Activated CD4-positive, CD25-positive, alpha-beta regulatory T cell treated with anti-CD3 and anti-CD28 coated beads, Interleukin-2, amount 50 U/mL, for 24 hours (primary cell): ENCODE results near the gene L3HYPDH.

Source experiments
- ATAC-seq, 2 donors: fragments of 150-1000 bp; cut with Tn5 transposase; one replicate each; pipeline ENCODE4 v1.10.0; 2021; ENCODE audit warnings: mild to moderate bottlenecking in 1 of 2, moderate library complexity in 1 of 2

Gene L3HYPDH

DNA sequence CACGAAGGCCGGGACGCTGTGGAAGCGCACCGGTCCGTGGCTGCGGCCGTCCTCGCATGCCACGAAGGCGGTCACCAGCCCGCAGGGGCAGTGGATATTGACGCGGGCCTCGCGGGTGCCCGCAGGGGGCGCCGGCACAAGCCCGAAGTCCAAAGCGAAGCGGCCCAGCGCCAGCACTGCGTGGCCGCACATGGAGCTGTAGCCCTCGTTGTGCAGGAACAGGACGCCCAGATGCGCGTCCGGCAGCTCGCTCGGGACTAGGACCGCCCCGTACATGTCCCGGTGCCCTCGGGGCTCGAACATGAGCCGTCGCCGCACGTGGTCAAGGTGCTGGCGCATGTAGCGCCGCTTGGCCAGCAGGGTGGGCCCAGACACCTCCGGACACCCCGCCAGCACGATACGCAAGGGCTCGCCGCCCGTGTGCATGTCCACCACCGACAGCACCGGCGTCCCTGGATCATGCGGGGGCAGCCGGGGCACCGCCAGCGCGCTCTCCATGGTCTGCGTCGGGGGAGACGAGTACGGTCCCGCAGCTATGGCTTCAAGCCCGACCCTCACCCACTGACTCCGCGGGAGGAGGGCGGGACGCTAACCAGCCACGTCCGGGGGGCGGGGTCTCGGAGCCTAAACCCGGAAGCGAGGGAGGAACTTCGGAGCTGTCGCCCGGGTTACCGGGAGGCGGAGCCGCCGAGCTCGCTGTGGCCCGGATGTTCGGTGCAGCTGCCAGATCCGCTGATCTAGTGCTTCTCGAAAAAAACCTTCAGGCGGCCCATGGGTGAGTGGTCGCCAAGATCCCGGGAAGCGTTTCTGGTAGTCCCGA, at the start of gene L3HYPDH, which contains the start of gene JKAMP:
L3HYPDH (minus strand) TSS at position 590 of the 820 bp plus-strand sequence; CDS start at position 498, 92 bp downstream.
JKAMP (plus strand) TSS at position 699 of the 820 bp plus-strand sequence; CDS start at position 772, 73 bp downstream.
- peak; percentile 94 to 95 for ATAC-seq

- ATAC-seq: no peak
Observed at GRCh38 chr14:59532419-59532818, 48.2 kb upstream of the L3HYPDH start.

DNA sequence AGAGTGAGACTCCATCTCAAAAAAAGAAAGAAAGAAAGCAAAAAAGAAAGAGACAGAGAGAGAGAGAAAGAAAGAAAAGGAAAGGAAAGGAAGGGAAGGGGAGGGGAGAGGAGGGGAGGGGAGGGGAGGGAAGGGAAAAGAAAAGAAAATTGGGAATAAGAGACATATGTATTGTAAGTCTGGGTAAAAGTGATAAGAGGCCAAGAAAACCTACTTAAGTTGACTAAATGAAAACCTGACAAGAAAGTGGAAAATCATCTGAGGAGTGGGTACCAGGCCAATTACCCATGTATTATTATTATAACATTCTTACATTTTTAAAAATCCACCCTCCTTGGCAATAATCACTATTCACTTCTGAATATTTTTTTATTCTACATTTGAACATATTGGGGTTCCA, 46.1 kb upstream of the L3HYPDH start:
- no peak for ATAC-seq

GRCh38 chr14:59529189-59529588, 45.0 kb upstream of the L3HYPDH start:
- ATAC-seq: no peak

GRCh38 chr14:59520224-59520623, 36.0 kb upstream of the L3HYPDH start:
- ATAC-seq: no peak

- no peak for ATAC-seq
Observed at GRCh38 chr14:59511916-59512575, 27.8 kb upstream of the L3HYPDH start.

DNA sequence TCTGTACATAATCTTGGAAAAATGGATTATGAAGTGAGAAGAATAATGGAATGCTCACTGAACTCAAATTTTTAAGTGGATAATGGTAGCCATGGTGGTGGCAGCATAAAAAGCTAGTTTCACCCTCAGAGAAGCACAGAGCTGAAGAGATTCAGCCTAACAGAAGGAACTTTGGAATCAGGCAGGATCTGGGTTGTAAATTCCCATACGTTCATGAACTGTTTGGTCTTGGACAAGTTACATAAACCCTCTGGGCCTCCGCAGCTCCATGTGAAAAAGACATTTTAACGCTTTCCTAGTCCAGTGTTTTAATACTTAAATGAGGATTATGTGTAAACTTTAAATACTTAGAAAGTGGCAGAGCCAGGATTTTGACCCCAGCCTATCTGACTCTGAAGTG, 26.8 kb upstream of the L3HYPDH start:
- ATAC-seq: no peak

DNA sequence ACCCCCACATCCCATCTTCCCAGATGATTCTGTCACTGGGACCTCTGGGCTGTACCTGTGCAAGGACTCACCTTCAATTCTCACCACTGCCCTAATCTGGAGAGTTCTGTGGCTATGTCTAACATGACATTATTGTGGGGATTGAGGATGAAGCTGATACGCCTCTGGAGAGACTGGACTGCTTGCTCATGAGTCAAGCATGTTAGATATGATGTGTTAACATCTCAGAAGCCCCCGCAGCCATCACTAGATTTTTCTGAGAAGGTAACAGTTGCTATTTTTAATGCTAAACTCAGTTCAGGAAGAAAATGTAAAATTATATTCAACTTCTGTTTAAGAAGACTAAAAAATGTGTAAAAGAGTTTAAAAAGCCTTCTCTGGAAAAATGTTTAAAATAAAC, 25.8 kb upstream of the L3HYPDH start:
- no peak for ATAC-seq

- no peak for ATAC-seq
Observed at GRCh38 chr14:59509101-59509500, 24.9 kb upstream of the L3HYPDH start.

- no peak for ATAC-seq
Observed at GRCh38 chr14:59507752-59508103, 23.5 kb upstream of the L3HYPDH start.

DNA sequence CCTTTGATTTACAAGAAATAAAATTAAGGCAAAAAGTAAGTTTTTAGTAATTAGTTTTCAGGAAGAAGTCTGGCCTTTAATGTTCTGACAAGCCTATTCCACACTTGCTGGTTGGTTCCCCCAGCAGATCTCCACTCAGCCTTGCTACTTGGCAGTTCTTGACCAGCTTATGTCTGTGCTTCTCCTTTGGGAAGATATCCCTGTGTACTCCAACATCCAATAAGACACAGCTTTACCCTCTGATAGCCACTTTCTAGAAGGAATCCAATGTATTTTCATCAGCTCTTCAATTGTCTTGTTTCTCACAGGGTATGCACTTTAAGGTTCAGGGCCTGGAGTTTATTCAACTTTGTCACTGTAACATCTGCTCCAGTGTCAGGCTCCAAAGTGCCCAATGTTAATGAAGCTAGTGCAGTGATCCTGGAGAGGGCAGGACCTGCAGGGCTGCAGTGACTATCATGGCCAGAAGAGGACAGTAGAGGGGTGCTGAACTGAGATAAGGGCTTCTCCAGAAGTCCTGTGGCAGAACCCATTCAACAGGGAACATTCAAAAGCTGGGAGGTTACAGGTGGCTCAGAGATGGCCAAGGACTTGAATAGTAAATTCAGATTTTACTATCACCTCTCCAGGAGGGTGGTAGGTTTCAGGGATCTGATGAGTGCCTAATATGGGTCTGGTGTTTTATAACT, 23.0 kb upstream of the L3HYPDH start:
- no peak for ATAC-seq

- no peak for ATAC-seq
Observed at GRCh38 chr14:59503256-59503655, 19.0 kb upstream of the L3HYPDH start.

- no peak for ATAC-seq
Observed at GRCh38 chr14:59500732-59501131, 16.5 kb upstream of the L3HYPDH start.

GRCh38 chr14:59492384-59492783, 8.2 kb upstream of the L3HYPDH start:
- no peak for ATAC-seq

GRCh38 chr14:59490756-59491155, 6.5 kb upstream of the L3HYPDH start:
- ATAC-seq: no peak

DNA sequence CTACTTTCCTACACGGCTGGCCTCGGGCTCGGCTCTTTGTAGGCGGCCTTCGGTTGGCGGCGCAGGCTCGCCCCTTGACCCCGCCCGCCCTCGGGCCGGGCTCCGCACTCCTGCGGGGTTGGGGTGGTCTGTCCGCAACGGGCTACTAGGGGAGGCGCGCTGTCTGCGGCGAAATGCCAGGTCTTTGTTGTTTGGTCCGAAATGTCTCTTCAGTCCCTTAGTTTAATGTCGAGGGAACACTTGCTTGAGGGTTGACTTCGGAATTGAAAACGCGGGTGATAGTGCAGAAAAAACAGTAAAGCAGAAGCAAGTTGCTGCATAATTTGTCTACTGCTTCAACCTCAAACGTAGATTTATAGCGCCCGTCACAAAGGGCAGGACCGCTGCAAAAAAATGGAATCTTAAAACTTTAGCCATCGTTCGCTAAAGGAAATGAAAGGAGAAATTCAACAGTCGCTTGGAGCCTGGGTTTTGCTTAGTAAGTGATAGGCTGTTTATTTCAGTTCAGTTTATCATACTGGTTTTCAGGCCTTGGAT, 499 bp upstream of the L3HYPDH start:
- ATAC-seq: peak; percentile 52 to 61

- ATAC-seq: no peak
Observed at GRCh38 chr14:59483363-59483762, 845 bp downstream of the L3HYPDH start.

GRCh38 chr14:59482541-59483331, 1.5 kb downstream of the L3HYPDH start:
- no peak for ATAC-seq

GRCh38 chr14:59481871-59482540, 2.2 kb downstream of the L3HYPDH start:
- ATAC-seq: no peak

GRCh38 chr14:59481407-59481806, 2.8 kb downstream of the L3HYPDH start:
- no peak for ATAC-seq

GRCh38 chr14:59480166-59480565, 4.0 kb downstream of the L3HYPDH start:
- ATAC-seq: no peak

- ATAC-seq: no peak
Observed at GRCh38 chr14:59478540-59478939, 5.7 kb downstream of the L3HYPDH start.
